Astrocyte of the spinal cord (primary cell): ENCODE data around the gene ADAM23.

Experiments
- DNase-seq: peaks from one replicate; pipeline ENCODE4 v3.0.0; 2011; ENCODE audit warnings: low read depth, low spot score
- H3K4me3 ChIP-seq: 2 replicates; pipeline ENCODE4 v1.5.1; 2011; ENCODE audit warnings: low read depth, mild to moderate bottlenecking, low read length, moderate library complexity
- in situ Hi-C: cut with HindIII; loops from 2 replicates; pipeline ENCODE4 v1.10.0; 2017; ENCODE audit warnings: low sequenced_read_pairs
- TF ChIP-seq, protein P1 (sequence below): IDR thresholded peaks from 2 replicates; pipeline ENCODE4 v1.5.1; 2012; ENCODE audit warnings: low read depth, mild to moderate bottlenecking, low read length, inconsistent platforms

Gene ADAM23

DNA sequence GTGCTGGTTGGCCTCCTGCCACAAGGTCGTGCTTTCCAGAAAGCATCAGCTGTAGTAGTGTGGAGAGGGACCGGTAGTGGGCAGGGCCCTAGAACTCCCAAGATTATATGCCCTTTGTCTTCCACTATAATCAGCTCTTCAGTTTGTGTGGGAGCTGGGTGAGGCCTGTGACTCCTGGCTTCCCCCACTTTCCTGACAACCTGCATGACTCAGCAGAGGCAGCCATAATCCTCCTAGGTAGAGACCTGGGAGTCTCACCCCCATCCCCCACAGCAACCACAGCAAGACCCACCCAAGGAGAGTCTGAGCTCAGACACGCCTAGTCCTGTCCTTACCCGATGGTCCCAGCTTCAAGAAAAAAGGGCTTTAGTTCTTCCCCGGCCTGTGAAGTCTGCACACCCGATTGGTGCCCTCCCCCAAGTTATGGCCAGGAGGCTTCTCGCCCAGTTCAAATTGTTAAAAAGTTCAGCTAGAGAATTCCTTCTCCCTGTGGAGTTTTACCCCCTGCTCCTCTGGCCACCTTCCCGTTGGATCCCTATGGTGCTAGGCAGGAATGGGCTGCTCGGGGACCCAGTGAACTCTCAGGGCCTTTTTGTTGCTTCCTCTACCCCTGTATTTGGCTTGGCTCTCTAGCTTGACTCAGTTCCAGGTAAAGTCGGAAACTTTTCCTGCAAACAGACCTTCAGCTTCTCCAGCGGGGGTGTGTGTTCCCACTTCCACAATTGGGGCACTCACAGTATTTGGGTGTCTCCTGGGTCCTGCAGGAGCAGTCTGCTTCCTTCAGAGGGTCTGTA lies 141.2 kb downstream of the ADAM23 start:
- in situ Hi-C loops = no loop called here
- TF ChIP-seq, protein P1, sequence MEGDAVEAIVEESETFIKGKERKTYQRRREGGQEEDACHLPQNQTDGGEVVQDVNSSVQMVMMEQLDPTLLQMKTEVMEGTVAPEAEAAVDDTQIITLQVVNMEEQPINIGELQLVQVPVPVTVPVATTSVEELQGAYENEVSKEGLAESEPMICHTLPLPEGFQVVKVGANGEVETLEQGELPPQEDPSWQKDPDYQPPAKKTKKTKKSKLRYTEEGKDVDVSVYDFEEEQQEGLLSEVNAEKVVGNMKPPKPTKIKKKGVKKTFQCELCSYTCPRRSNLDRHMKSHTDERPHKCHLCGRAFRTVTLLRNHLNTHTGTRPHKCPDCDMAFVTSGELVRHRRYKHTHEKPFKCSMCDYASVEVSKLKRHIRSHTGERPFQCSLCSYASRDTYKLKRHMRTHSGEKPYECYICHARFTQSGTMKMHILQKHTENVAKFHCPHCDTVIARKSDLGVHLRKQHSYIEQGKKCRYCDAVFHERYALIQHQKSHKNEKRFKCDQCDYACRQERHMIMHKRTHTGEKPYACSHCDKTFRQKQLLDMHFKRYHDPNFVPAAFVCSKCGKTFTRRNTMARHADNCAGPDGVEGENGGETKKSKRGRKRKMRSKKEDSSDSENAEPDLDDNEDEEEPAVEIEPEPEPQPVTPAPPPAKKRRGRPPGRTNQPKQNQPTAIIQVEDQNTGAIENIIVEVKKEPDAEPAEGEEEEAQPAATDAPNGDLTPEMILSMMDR = no peak
- DNase-seq = no peak
- H3K4me3 ChIP-seq = no peak overlapping the region

GRCh38 chr2:206585335-206585734 lies 142.0 kb downstream of the ADAM23 start:
- in situ Hi-C loops = no loop called here
- DNase-seq = peak; percentile 27

DNA sequence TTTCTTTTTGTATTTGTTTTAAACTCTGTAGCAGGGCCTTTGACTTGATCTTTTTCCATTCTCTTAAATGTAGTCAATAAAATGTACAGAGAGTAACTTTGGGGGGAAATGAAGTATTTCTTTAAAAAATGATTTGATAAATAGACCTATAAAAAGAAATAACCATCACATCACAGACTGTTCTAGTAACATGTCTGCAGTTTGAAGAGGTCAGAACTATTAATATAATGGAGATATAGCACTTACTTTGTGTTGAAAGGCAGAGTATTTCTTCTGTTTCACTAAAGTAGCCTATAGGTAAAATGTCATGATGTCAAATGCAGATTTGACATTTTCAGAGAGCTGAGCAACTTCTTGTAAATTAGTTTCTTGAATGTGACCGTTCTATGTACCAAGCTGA lies 143.3 kb downstream of the ADAM23 start:
- TF ChIP-seq, protein P1 = no peak
- no peak for DNase-seq
- in situ Hi-C loops = no loop called here
- H3K4me3 ChIP-seq = no peak overlapping the region

More at GRCh38 chr2:206585335-206585734, 142.0 kb downstream of the ADAM23 start:
- TF ChIP-seq, protein P1 = no peak
- no peak overlapping the region for H3K4me3 ChIP-seq

- no peak overlapping the region for H3K4me3 ChIP-seq
- in situ Hi-C loops = no loop called here
- no peak for DNase-seq
- TF ChIP-seq, protein P1 = no peak
Measured at GRCh38 chr2:206597717-206598218, 154.4 kb downstream of the ADAM23 start.

DNA sequence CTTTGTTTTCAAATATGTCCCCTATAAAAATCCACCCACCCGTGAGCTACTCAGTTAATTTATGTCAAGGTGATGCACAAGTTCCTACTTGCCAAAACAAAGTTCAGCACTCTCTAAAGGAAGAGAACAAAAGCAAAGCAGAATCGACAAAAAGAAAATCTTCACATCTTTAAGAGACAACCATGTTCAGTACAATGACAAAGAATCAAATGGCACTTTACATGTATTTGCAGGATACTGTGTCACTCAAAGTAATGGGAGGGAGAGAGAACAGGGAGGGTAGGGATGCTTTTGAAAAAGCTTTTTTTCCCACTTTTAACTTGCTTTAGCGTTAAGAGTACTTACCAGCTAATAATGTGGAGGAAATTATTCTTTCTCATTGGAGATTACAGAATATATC lies 159.9 kb downstream of the ADAM23 start:
- in situ Hi-C loops = no loop called here
- TF ChIP-seq, protein P1 = no peak
- H3K4me3 ChIP-seq = no peak overlapping the region
- DNase-seq = no peak

- in situ Hi-C loops = no loop called here
- H3K4me3 ChIP-seq = no peak overlapping the region
- DNase-seq = no peak
- TF ChIP-seq, protein P1 = no peak
Measured at GRCh38 chr2:206610451-206610850, 167.1 kb downstream of the ADAM23 start.
